ENCODE measurements around the gene KSR1.

GRCh38 chr17:27590864-27591263 lies 134.6 kb downstream of the KSR1 start:
- TF ChIP-seq ZBTB7A (IDR thresholded peaks at IDR 0.05; ENCODE audit: low read depth) = no peak
- TF ChIP-seq MAX (IDR thresholded peaks at IDR 0.05) = no peak
- no peak for TF ChIP-seq TEAD4 (IDR thresholded peaks at IDR 0.05)
- TF ChIP-seq EP300 (IDR thresholded peaks at IDR 0.05; ENCODE audit: borderline replicate concordance) = no peak
- no peak for TF ChIP-seq RAD21 (IDR thresholded peaks at IDR 0.05; ENCODE audit: low read depth)
- TF ChIP-seq TCF12 (IDR thresholded peaks at IDR 0.05; ENCODE audit: low read depth) = no peak
- no peak for TF ChIP-seq CEBPB (IDR thresholded peaks at IDR 0.05)
- no peak for TF ChIP-seq REST (IDR thresholded peaks at IDR 0.05; ENCODE audit: low read depth)
- no peak for TF ChIP-seq TAF1 (IDR thresholded peaks at IDR 0.05; ENCODE audit: low read depth)
- no peak for TF ChIP-seq CREB1 (IDR thresholded peaks at IDR 0.05; ENCODE audit: low read depth)
